B cell (primary cell): Measurements from ENCODE around the gene GRM4. TPM values are rescaled to one million over a fixed set of nuclear protein-coding genes. Genes with fewer than 3 reads are reported as not detected.
A peak's percentile ranks its signal among the peaks of the same experiment; 100 is the strongest.

ENCODE experiments used
- ATAC-seq: fragments of 200-7000 bp; cut with Tn5 transposase; one replicate; pipeline ENCODE4 v1.10.0; 2021; ENCODE audit warnings: low read depth, mild to moderate bottlenecking, moderate number of reproducible peaks, moderate library complexity
- CTCF ChIA-PET: fragments of 350-600 bp; sonication (Branson Sonifier 250); formaldehyde crosslinking; loops from one replicate; lab custom pipeline; 2021; ENCODE audit warnings: antibody characterized with exemption, inconsistent platforms; lab: Charles Lee
- POLR2A ChIA-PET: fragments of 350-600 bp; sonication (Branson Sonifier 250); formaldehyde crosslinking; loops from one replicate; lab custom pipeline; 2021; ENCODE audit warnings: antibody characterized with exemption; lab: Charles Lee
- DNase-seq: peaks from one replicate; pipeline ENCODE4 v3.0.0; 2013
- H2AFZ ChIP-seq: 2 replicates; pipeline ENCODE4 v1.6.1; 2012; ENCODE audit warnings: mild to moderate bottlenecking, low read depth, low read length; ENCODE audit not compliant: insufficient read depth, poor library complexity, severe bottlenecking
- H3K27ac ChIP-seq, 2 donors: 1 replicate in 1 of 2; 2 replicates in 1 of 2; pipeline ENCODE4 v1.5.1; 2012 to 2013; ENCODE audit warnings: low read length in 2 of 2, mild to moderate bottlenecking in 2 of 2, moderate library complexity in 1 of 2
- H3K27me3 ChIP-seq, 4 experiments: fragments of 200-600 bp in 1 of 4; sonication (generic) in 1 of 4; replicated peaks in 1 of 4; 1 replicate in 2 of 4; 2 replicates in 2 of 4; pipeline versions ENCODE4 v1.6.1 to v1.7.0; 2013 to 2016; ENCODE audit warnings: low read length in 3 of 4, mild to moderate bottlenecking in 2 of 4, mixed read lengths in 1 of 4, moderate library complexity in 1 of 4; ENCODE audit not compliant: insufficient read depth in 4 of 4, control insufficient read depth in 3 of 4; ENCODE audit errors: control extremely low read depth in 1 of 4
- H3K36me3 ChIP-seq, 2 experiments: replicated peaks in 1 of 2; 1 replicate in 1 of 2; 2 replicates in 1 of 2; pipeline versions ENCODE4 v1.6.1 to v1.7.1; 2013; ENCODE audit warnings: low read length in 1 of 2; ENCODE audit not compliant: insufficient read depth in 2 of 2, control insufficient read depth in 1 of 2; ENCODE audit errors: control extremely low read depth in 1 of 2, extremely low read depth in 1 of 2
- H3K4me1 ChIP-seq, 2 donors: fragments of 200-600 bp in 1 of 2; sonication (generic) in 1 of 2; 1 replicate in 1 of 2; 2 replicates in 1 of 2; pipeline versions ENCODE4 v1.5.1 to v1.6.1; 2013 to 2017; ENCODE audit warnings: low read length in 2 of 2; ENCODE audit not compliant: control insufficient read depth in 2 of 2, insufficient read depth in 2 of 2
- H3K4me2 ChIP-seq: replicated peaks from 2 replicates; pipeline ENCODE3; 2012; ENCODE audit warnings: mild to moderate bottlenecking, low read depth, low read length; ENCODE audit not compliant: poor library complexity, severe bottlenecking
- H3K4me3 ChIP-seq, 5 experiments: fragments of 200-600 bp in 1 of 5; sonication (generic) in 1 of 5; 1 replicate in 3 of 5; 2 replicates in 2 of 5; pipeline versions ENCODE4 v1.5.1 to v1.7.0; 2011 to 2016; ENCODE audit warnings: low read length in 4 of 5, mild to moderate bottlenecking in 4 of 5, low read depth in 2 of 5, control low read depth in 1 of 5, moderate library complexity in 1 of 5; ENCODE audit not compliant: insufficient read depth in 1 of 5; ENCODE audit errors: control extremely low read depth in 1 of 5, extremely low read depth in 1 of 5
- H3K79me2 ChIP-seq: fragments of 200-600 bp; sonication (generic); one replicate; pipeline ENCODE4 v1.6.0; 2016; ENCODE audit warnings: low read length; ENCODE audit not compliant: control insufficient read depth, insufficient read depth
- H3K9ac ChIP-seq: fragments of 200-600 bp; sonication (generic); 2 replicates; pipeline ENCODE4 v1.6.1; 2017; ENCODE audit warnings: mild to moderate bottlenecking, low read length, moderate library complexity
- H3K9me3 ChIP-seq, 3 donors: one replicate each; pipeline versions ENCODE4 v1.6.1 to v1.7.1; 2013; ENCODE audit warnings: low read length in 2 of 3; ENCODE audit not compliant: control insufficient read depth in 2 of 3, insufficient read depth in 1 of 3; ENCODE audit errors: control extremely low read depth in 1 of 3
- H4K20me1 ChIP-seq: 2 replicates; pipeline ENCODE4 v1.6.0; 2012; ENCODE audit warnings: mild to moderate bottlenecking, low read length; ENCODE audit not compliant: insufficient read depth, control insufficient read depth, poor library complexity, severe bottlenecking
- H3K27ac Mint-ChIP-seq: one replicate; pipeline ENCODE4 v1.8.0; 2021; ENCODE audit warnings: mixed read lengths
- H3K27me3 Mint-ChIP-seq: one replicate; pipeline ENCODE4 v1.8.0; 2021; ENCODE audit warnings: mixed read lengths
- H3K4me1 Mint-ChIP-seq: one replicate; pipeline ENCODE4 v1.8.0; 2021; ENCODE audit warnings: mixed read lengths
- H3K4me3 Mint-ChIP-seq: one replicate; pipeline ENCODE4 v1.8.0; 2021; ENCODE audit warnings: mixed read lengths
- H3K9me3 Mint-ChIP-seq: one replicate; pipeline ENCODE4 v1.8.0; 2022; ENCODE audit warnings: mixed read lengths; ENCODE audit not compliant: insufficient read depth
- EZH2 ChIP-seq: IDR thresholded peaks from 2 replicates; pipeline ENCODE4 v1.6.1; 2012; ENCODE audit warnings: borderline replicate concordance, low read depth, mild to moderate bottlenecking, moderate library complexity, low read length; ENCODE audit not compliant: insufficient read depth, poor library complexity, severe bottlenecking
- WGBS: methylation state at CpG from one replicate; pipeline ENCODE4 v1.1.5; 2013; ENCODE audit warnings: missing lambda C conversion rate; ENCODE audit not compliant: insufficient coverage; 5-methylcytosine and 5-hydroxymethylcytosine counted together
- intact Hi-C: fragments of 100-400 bp; cut with micrococcal nuclease; formaldehyde crosslinking; loops from one replicate; pipeline ENCODE4 v1.10.0; 2022
- polyA plus RNA-seq: library from polyadenylated mRNA; depleted of rRNA; stranded (reverse); fragments of >200 nt; gene quantifications from 2 replicates; pipeline ENCODE4 v1.2.3, GENCODE V29; 2012
- total RNA-seq, 2 donors: library from RNA; stranded (reverse); fragments of 120-200 nt in 1 of 2; gene quantifications; 1 replicate in 1 of 2; 2 replicates in 1 of 2; pipeline versions ENCODE4 v1.2.3 to v1.2.4, GENCODE V29; 2013 to 2022
- TF ChIP-seq, protein P1 (sequence below): fragments of 200-600 bp; IDR thresholded peaks from one replicate; pipeline ENCODE4 v1.8.0; 2022; ENCODE audit warnings: antibody characterized with exemption, mild to moderate bottlenecking

GRM4 gene
- total and polyA plus RNA-seq, 2 donors (not counting 1 experiment from before 2014, with no cell fraction given): 0.04 TPM; not detected in 1

DNA sequence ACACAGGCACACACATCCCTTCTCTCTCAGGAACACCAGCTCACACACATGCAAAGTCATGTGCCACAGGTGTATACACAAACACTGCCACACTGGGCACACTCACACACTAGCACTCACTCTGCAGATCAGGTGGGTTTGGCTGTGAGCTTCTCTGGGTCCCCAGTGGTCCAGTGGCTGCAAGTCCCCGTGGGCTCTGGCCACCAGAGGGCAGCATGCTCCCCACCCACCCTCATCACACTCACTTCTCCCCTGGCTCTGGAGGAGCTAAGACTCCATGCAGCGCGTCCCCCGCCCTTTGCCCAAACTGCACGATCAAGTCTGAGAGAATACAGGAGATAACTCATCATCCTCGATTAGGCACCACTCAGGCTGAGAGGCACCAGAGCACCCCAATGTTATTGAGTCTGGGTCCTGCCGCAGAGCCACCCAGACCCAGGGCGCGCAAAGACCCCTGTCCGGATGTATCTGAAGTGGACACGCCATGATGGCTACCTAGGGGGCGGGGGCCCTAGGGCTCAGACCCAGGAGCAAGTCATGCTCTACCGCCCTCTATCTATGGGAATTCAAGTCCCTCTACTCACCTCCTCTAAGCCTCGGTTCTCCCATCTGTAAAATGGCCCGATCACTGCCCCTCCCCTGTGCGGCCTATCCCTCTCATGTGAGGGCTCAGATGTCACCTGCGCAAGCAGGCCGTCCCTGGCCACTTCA is 90.5 kb downstream of the GRM4 start:
- intact Hi-C loops: no loop called here
- H3K27me3 ChIP-seq: peaks cover 0 to 11% (median 1%) of the 10 kb centered on the region in 4 experiments
- POLR2A ChIA-PET: interaction anchor here (0.8 kb wide), 1 partner anchor 99 kb away, joined by 4 read pairs; no protein-coding TSS in a partner anchor

GRCh38 chr6:34053721-34054120 is 92.2 kb downstream of the GRM4 start:
- H4K20me1 ChIP-seq: no peaks in the 10 kb centered on the region
- H3K27me3 Mint-ChIP-seq: peaks cover 35% of the 10 kb centered on the region
- CTCF ChIA-PET: interaction anchor here (0.9 to 4.1 kb wide), 2 partner anchors 9 to 101 kb away, joined by 3 to 76 read pairs; no protein-coding TSS in a partner anchor
- H3K4me2 ChIP-seq: no peak overlapping the region
- no peak overlapping the region for H3K27ac Mint-ChIP-seq
- DNase-seq (no peak), ATAC-seq (no peak)
- no peaks in the 10 kb centered on the region for H3K4me1 ChIP-seq
- no peak overlapping the region for H3K4me3 ChIP-seq
- intact Hi-C loops: no loop called here
- no peak overlapping the region for H3K27ac ChIP-seq
- TF ChIP-seq, protein P1, sequence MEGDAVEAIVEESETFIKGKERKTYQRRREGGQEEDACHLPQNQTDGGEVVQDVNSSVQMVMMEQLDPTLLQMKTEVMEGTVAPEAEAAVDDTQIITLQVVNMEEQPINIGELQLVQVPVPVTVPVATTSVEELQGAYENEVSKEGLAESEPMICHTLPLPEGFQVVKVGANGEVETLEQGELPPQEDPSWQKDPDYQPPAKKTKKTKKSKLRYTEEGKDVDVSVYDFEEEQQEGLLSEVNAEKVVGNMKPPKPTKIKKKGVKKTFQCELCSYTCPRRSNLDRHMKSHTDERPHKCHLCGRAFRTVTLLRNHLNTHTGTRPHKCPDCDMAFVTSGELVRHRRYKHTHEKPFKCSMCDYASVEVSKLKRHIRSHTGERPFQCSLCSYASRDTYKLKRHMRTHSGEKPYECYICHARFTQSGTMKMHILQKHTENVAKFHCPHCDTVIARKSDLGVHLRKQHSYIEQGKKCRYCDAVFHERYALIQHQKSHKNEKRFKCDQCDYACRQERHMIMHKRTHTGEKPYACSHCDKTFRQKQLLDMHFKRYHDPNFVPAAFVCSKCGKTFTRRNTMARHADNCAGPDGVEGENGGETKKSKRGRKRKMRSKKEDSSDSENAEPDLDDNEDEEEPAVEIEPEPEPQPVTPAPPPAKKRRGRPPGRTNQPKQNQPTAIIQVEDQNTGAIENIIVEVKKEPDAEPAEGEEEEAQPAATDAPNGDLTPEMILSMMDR: no peak
- TF ChIP-seq EZH2: no peak
- H3K9me3 ChIP-seq: peaks cover 0 to 11% (median 0%) of the 10 kb centered on the region in 3 donors
- POLR2A ChIA-PET: no interaction called here
- H3K79me2 ChIP-seq: no peaks in the 10 kb centered on the region
- H3K27me3 ChIP-seq: peaks cover 0 to 11% (median 1%) of the 10 kb centered on the region in 4 experiments
- no peaks in the 10 kb centered on the region for H3K9me3 Mint-ChIP-seq
- H3K4me3 Mint-ChIP-seq: no peak overlapping the region
- WGBS: 69% methylated on average over 4 of the region's 8 CpGs
- no peaks in the 10 kb centered on the region for H3K4me1 Mint-ChIP-seq
- no peak overlapping the region for H3K9ac ChIP-seq
- no peaks in the 10 kb centered on the region for H3K36me3 ChIP-seq
- H2AFZ ChIP-seq: no peak overlapping the region

More for the DNA sequence above, 90.5 kb downstream of the GRM4 start:
- Histone ChIP-seq H3K4me1 (no peaks in the 10 kb centered on the region), H3K9me3 (no peaks in the 10 kb centered on the region), H3K27ac (no peak overlapping the region), H4K20me1 (no peaks in the 10 kb centered on the region), H3K36me3 (no peaks in the 10 kb centered on the region), H3K9ac (no peak overlapping the region), H2AFZ (no peak overlapping the region), H3K4me3 (no peak overlapping the region), H3K79me2 (no peaks in the 10 kb centered on the region), H3K4me2 (no peak overlapping the region)
- Mint-ChIP-seq H3K4me3 (no peak overlapping the region), H3K9me3 (no peaks in the 10 kb centered on the region), H3K27me3 (peaks cover 26% of the 10 kb centered on the region), H3K27ac (no peak overlapping the region), H3K4me1 (no peaks in the 10 kb centered on the region)
- ATAC-seq: peak; percentile 73
- TF ChIP-seq EZH2: no peak
- TF ChIP-seq, protein P1: peak; percentile 86
- WGBS: 63% methylated on average over 18 of the region's 18 CpGs
- DNase-seq: peak; percentile 76
- CTCF ChIA-PET: interaction anchor here (0.6 to 4.1 kb wide), 17 partner anchors 8 to 1106 kb away, joined by 3 to 76 read pairs (median 5); partner anchors contain the start of gene UQCC2
